ENCODE data around the gene MFSD6. TPM values are rescaled to one million over a fixed set of nuclear protein-coding genes. Genes with fewer than 3 reads are reported as not detected.
A peak's percentile ranks its signal among the peaks of the same experiment; 100 is the strongest.

The MFSD6 gene
- total RNA-seq, 1 donor from 2014 or later, result 21.5 TPM

DNA sequence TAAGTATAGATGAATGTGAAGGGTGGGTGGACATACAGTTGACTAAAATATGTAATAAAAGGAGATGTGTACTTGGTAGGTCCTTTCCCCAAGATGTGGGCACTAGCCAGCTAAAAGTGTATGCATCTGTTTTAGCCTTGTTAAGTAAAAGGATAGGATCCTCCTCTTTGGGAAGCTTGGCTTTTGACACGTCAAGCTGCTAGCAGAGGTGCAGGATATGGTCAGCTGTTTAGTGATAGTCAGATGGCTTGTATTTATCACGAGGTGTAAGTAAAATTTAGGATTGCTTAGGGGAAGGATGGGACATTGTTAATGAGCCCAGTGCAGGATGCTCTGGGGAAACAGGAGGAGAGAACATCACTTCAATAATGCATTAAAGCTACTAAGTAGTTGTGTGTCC, 1.5 kb downstream of the MFSD6 start:
- ATAC-seq (ENCODE audit: low read depth), result no peak
- H3K4me3 Mint-ChIP-seq, result peak overlapping the region; percentile 84
- intact Hi-C loops (cut with micrococcal nuclease), result loop anchor here (2.0 to 5.0 kb wide), 5 partner anchors 91 to 1268 kb away; partner anchors contain the start of genes GLS, HIBCH, NAB1 and NABP1
- no peak for DNase-seq
- peaks cover 30% of the 10 kb centered on the region for H3K4me1 Mint-ChIP-seq
- peak overlapping the region; percentile 41 for H3K27ac Mint-ChIP-seq
- no peaks in the 10 kb centered on the region for H3K27me3 Mint-ChIP-seq
- no peaks in the 10 kb centered on the region for H3K36me3 Mint-ChIP-seq (ENCODE audit: low read depth)
- ChIA-PET POLR2A (interaction anchor here (1.1 to 1.8 kb wide), 2 partner anchors 23 to 124 kb away, joined by 3 to 6 read pairs; no protein-coding TSS in a partner anchor), CTCF (interaction anchor here (0.9 kb wide), 1 partner anchor 270 kb away, joined by 3 read pairs; no protein-coding TSS in a partner anchor)
- no peaks in the 10 kb centered on the region for H3K9me3 Mint-ChIP-seq
- TF ChIP-seq, protein P1, sequence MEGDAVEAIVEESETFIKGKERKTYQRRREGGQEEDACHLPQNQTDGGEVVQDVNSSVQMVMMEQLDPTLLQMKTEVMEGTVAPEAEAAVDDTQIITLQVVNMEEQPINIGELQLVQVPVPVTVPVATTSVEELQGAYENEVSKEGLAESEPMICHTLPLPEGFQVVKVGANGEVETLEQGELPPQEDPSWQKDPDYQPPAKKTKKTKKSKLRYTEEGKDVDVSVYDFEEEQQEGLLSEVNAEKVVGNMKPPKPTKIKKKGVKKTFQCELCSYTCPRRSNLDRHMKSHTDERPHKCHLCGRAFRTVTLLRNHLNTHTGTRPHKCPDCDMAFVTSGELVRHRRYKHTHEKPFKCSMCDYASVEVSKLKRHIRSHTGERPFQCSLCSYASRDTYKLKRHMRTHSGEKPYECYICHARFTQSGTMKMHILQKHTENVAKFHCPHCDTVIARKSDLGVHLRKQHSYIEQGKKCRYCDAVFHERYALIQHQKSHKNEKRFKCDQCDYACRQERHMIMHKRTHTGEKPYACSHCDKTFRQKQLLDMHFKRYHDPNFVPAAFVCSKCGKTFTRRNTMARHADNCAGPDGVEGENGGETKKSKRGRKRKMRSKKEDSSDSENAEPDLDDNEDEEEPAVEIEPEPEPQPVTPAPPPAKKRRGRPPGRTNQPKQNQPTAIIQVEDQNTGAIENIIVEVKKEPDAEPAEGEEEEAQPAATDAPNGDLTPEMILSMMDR (IDR thresholded peaks at IDR 0.05), result no peak

DNA sequence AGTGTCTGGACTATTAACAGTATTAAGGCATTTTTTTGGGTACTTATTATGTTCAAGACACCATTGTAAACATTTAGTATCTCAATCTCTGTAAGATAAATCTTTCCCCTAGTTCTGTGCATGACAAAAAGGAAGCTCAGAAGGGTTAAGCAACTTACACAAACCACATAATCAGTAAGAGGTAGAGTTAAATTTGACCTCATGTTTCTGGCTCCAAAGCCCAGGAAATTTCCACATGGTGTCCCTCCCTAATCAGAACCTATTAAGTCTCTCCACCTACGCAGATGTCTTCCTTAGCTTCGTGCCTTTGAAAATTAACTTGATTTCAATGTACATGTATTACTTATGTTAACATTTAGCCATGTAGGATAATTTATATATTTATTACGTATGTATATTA, 2.0 kb downstream of the MFSD6 start:
- Mint-ChIP-seq H3K4me3 (peak overlapping the region; percentile 35), H3K4me1 (peaks cover 30% of the 10 kb centered on the region), H3K9me3 (no peaks in the 10 kb centered on the region), H3K36me3 (ENCODE audit: low read depth) (no peaks in the 10 kb centered on the region), H3K27ac (no peak overlapping the region), H3K27me3 (no peaks in the 10 kb centered on the region)
- intact Hi-C loops (cut with micrococcal nuclease), result no loop called here
- ChIA-PET CTCF (interaction anchor here (0.9 kb wide), 1 partner anchor 270 kb away, joined by 3 read pairs; no protein-coding TSS in a partner anchor), POLR2A (interaction anchor here (1.1 to 1.8 kb wide), 2 partner anchors 22 to 124 kb away, joined by 3 to 6 read pairs; no protein-coding TSS in a partner anchor)
- no peak for ATAC-seq (ENCODE audit: low read depth)
- no peak for DNase-seq
- TF ChIP-seq, protein P1 (IDR thresholded peaks at IDR 0.05), result no peak

DNA sequence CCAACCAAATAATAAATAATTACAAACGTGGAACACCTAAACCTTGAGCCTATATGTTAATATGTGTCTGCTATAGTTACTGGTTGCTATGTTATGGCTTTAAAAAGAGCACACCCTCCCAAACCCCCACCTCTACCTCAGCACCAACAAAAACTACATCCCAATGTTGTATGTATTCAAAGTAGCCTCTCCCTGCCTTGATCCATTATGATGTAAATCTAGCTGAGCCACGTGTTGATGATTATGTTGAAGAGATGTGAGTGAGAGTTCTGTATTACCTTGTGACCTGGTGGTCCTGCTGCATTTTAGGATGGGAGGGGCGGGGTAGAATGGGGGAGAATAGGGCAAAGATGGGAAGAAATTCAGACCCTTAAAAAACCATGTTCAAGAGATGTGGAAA, 4.8 kb downstream of the MFSD6 start:
- POLR2A ChIA-PET, result interaction anchor here (0.9 kb wide), 1 partner anchor 121 kb away, joined by 3 read pairs; the partner anchor contains the start of gene NEMP2
- Mint-ChIP-seq H3K4me3 (no peak overlapping the region), H3K4me1 (peaks cover 40% of the 10 kb centered on the region)

DNA sequence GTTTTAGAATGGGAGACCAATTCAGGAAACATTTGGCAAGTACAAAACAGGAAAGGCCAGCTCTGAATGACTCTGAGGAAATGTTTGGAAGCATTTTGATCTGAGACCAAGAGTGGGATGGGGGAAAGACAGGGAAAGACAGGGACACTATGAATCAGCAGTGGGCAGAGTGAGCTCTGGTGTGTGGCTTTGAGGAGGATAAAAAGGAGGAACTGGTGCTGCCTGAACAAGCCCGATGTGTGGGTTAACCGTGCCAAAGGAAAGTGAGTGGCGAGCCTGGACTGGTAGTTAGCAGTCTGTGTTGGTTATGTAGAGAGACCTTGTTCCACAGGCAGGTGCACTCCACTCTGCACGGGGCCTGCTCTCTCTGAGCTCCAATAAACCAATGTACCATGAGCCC, 5.3 kb downstream of the MFSD6 start:
- intact Hi-C loops (cut with micrococcal nuclease), result no loop called here
- H3K36me3 Mint-ChIP-seq (ENCODE audit: low read depth), result peaks cover 6% of the 10 kb centered on the region

More for the DNA sequence above, 4.8 kb downstream of the MFSD6 start:
- Mint-ChIP-seq H3K27me3 (no peaks in the 10 kb centered on the region), H3K36me3 (ENCODE audit: low read depth) (peaks cover 4% of the 10 kb centered on the region), H3K9me3 (no peaks in the 10 kb centered on the region), H3K27ac (no peak overlapping the region)
- CTCF ChIA-PET, result no interaction called here
- intact Hi-C loops (cut with micrococcal nuclease), result no loop called here
- TF ChIP-seq, protein P1 (IDR thresholded peaks at IDR 0.05), result no peak
- no peak for ATAC-seq (ENCODE audit: low read depth)
- no peak for DNase-seq

DNA sequence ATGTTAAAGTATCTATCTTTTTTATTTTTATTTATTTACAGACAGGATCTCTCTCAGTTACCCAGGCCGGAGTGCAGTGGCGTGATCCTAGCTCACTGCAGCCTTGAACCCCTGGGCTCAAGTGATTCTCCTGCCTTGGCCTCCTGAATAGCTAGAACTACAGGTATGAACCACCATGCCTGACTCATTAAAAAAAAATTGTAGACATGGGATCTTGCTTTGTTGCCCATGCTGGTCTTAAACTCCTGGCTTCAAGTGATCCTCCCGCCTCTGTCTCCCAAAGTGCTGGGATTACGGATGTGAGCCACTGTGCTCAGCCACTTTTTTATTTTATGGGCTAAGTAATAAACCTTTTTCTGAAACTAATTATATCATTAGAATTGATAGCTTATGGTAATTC, 7.1 kb downstream of the MFSD6 start:
- Mint-ChIP-seq H3K4me3 (no peak overlapping the region), H3K27me3 (no peaks in the 10 kb centered on the region), H3K9me3 (no peaks in the 10 kb centered on the region), H3K27ac (peak overlapping the region; percentile 59), H3K4me1 (peaks cover 30% of the 10 kb centered on the region), H3K36me3 (ENCODE audit: low read depth) (peaks cover 14% of the 10 kb centered on the region)
- ATAC-seq (ENCODE audit: low read depth) (no peak), DNase-seq (no peak)
- CTCF ChIA-PET, result no interaction called here
- POLR2A ChIA-PET, result interaction anchor here (1.0 to 1.1 kb wide), 2 partner anchors 95 to 119 kb away, joined by 3 to 6 read pairs; partner anchors contain the start of gene NEMP2
- TF ChIP-seq, protein P1 (IDR thresholded peaks at IDR 0.05), result no peak
- intact Hi-C loops (cut with micrococcal nuclease), result no loop called here

More for the DNA sequence above, 5.3 kb downstream of the MFSD6 start:
- no peak overlapping the region for H3K27ac Mint-ChIP-seq
- no peak for ATAC-seq (ENCODE audit: low read depth)
- no peak for DNase-seq
- POLR2A ChIA-PET, result interaction anchor here (0.9 kb wide), 1 partner anchor 121 kb away, joined by 3 read pairs; the partner anchor contains the start of gene NEMP2
- H3K4me1 Mint-ChIP-seq, result peaks cover 42% of the 10 kb centered on the region
- TF ChIP-seq, protein P1 (IDR thresholded peaks at IDR 0.05), result no peak
- H3K9me3 Mint-ChIP-seq, result no peaks in the 10 kb centered on the region
- no peaks in the 10 kb centered on the region for H3K27me3 Mint-ChIP-seq
- no peak overlapping the region for H3K4me3 Mint-ChIP-seq
- CTCF ChIA-PET, result no interaction called here
